ENCODE results near the gene C16orf78.

The C16orf78 gene

GRCh38 chr16:49373504-49373903 is at the start of gene C16orf78:
TSS of gene C16orf78 (plus strand) at chr16:49373804. CDS start at chr16:49373940, 136 bp downstream.
- H3K4me1 Mint-ChIP-seq (ENCODE audit: low read depth) = no peaks in the 10 kb centered on the region
- H3K9me3 Mint-ChIP-seq = no peaks in the 10 kb centered on the region
- peaks cover 2% of the 10 kb centered on the region for H3K27me3 Mint-ChIP-seq
- intact Hi-C loops (cut with micrococcal nuclease) = no loop called here
- no peak within 1 kb of the TSS for H3K27ac Mint-ChIP-seq
- no peak within 1 kb of the TSS for H3K4me3 Mint-ChIP-seq
- H3K36me3 Mint-ChIP-seq (ENCODE audit: low read depth) = no peaks in the 10 kb centered on the region

- Mint-ChIP-seq H3K4me3 (no peak overlapping the region), H3K27me3 (no peaks in the 10 kb centered on the region), H3K27ac (no peak overlapping the region), H3K36me3 (ENCODE audit: low read depth) (no peaks in the 10 kb centered on the region), H3K9me3 (peaks cover 9% of the 10 kb centered on the region), H3K4me1 (ENCODE audit: low read depth) (no peaks in the 10 kb centered on the region)
- intact Hi-C loops (cut with micrococcal nuclease) = no loop called here
Observed at GRCh38 chr16:49324703-49325102, 48.9 kb upstream of the C16orf78 start.

- no peaks in the 10 kb centered on the region for H3K9me3 Mint-ChIP-seq
- intact Hi-C loops (cut with micrococcal nuclease) = no loop called here
- no peaks in the 10 kb centered on the region for H3K36me3 Mint-ChIP-seq (ENCODE audit: low read depth)
- H3K27ac Mint-ChIP-seq = no peak overlapping the region
- no peak overlapping the region for H3K4me3 Mint-ChIP-seq
- H3K27me3 Mint-ChIP-seq = no peaks in the 10 kb centered on the region
- no peaks in the 10 kb centered on the region for H3K4me1 Mint-ChIP-seq (ENCODE audit: low read depth)
Observed at GRCh38 chr16:49327466-49327865, 46.1 kb upstream of the C16orf78 start.

GRCh38 chr16:49328325-49328724 is 45.3 kb upstream of the C16orf78 start:
- no peaks in the 10 kb centered on the region for H3K4me1 Mint-ChIP-seq (ENCODE audit: low read depth)
- no peaks in the 10 kb centered on the region for H3K27me3 Mint-ChIP-seq
- no peaks in the 10 kb centered on the region for H3K36me3 Mint-ChIP-seq (ENCODE audit: low read depth)
- intact Hi-C loops (cut with micrococcal nuclease) = no loop called here
- no peaks in the 10 kb centered on the region for H3K9me3 Mint-ChIP-seq
- no peak overlapping the region for H3K4me3 Mint-ChIP-seq
- H3K27ac Mint-ChIP-seq = no peak overlapping the region

GRCh38 chr16:49330562-49331201 is 42.9 kb upstream of the C16orf78 start:
- no peak overlapping the region for H3K27ac Mint-ChIP-seq
- H3K36me3 Mint-ChIP-seq (ENCODE audit: low read depth) = no peaks in the 10 kb centered on the region
- no peaks in the 10 kb centered on the region for H3K9me3 Mint-ChIP-seq
- intact Hi-C loops (cut with micrococcal nuclease) = no loop called here
- H3K4me3 Mint-ChIP-seq = no peak overlapping the region
- no peaks in the 10 kb centered on the region for H3K27me3 Mint-ChIP-seq
- no peaks in the 10 kb centered on the region for H3K4me1 Mint-ChIP-seq (ENCODE audit: low read depth)

GRCh38 chr16:49332589-49333258 is 40.9 kb upstream of the C16orf78 start:
- no peaks in the 10 kb centered on the region for H3K36me3 Mint-ChIP-seq (ENCODE audit: low read depth)
- no peaks in the 10 kb centered on the region for H3K4me1 Mint-ChIP-seq (ENCODE audit: low read depth)
- H3K4me3 Mint-ChIP-seq = no peak overlapping the region
- intact Hi-C loops (cut with micrococcal nuclease) = no loop called here
- H3K27ac Mint-ChIP-seq = no peak overlapping the region
- no peaks in the 10 kb centered on the region for H3K9me3 Mint-ChIP-seq
- H3K27me3 Mint-ChIP-seq = no peaks in the 10 kb centered on the region

- Mint-ChIP-seq H3K4me3 (no peak overlapping the region), H3K9me3 (no peaks in the 10 kb centered on the region), H3K4me1 (ENCODE audit: low read depth) (no peaks in the 10 kb centered on the region), H3K36me3 (ENCODE audit: low read depth) (no peaks in the 10 kb centered on the region), H3K27me3 (no peaks in the 10 kb centered on the region), H3K27ac (no peak overlapping the region)
- intact Hi-C loops (cut with micrococcal nuclease) = no loop called here
Observed at GRCh38 chr16:49333259-49333597, 40.4 kb upstream of the C16orf78 start.

GRCh38 chr16:49335828-49336227 is 37.8 kb upstream of the C16orf78 start:
- intact Hi-C loops (cut with micrococcal nuclease) = no loop called here

GRCh38 chr16:49336581-49336980 is 37.0 kb upstream of the C16orf78 start:
- H3K27me3 Mint-ChIP-seq = peaks cover 2% of the 10 kb centered on the region
- no peaks in the 10 kb centered on the region for H3K9me3 Mint-ChIP-seq
- intact Hi-C loops (cut with micrococcal nuclease) = no loop called here
- no peaks in the 10 kb centered on the region for H3K4me1 Mint-ChIP-seq (ENCODE audit: low read depth)
- H3K4me3 Mint-ChIP-seq = no peak overlapping the region
- H3K27ac Mint-ChIP-seq = no peak overlapping the region
- no peaks in the 10 kb centered on the region for H3K36me3 Mint-ChIP-seq (ENCODE audit: low read depth)

More at GRCh38 chr16:49335828-49336227, 37.8 kb upstream of the C16orf78 start:
- H3K4me3 Mint-ChIP-seq = no peak overlapping the region
- no peaks in the 10 kb centered on the region for H3K9me3 Mint-ChIP-seq
- H3K36me3 Mint-ChIP-seq (ENCODE audit: low read depth) = no peaks in the 10 kb centered on the region
- peaks cover 2% of the 10 kb centered on the region for H3K27me3 Mint-ChIP-seq
- no peak overlapping the region for H3K27ac Mint-ChIP-seq
- no peaks in the 10 kb centered on the region for H3K4me1 Mint-ChIP-seq (ENCODE audit: low read depth)

- intact Hi-C loops (cut with micrococcal nuclease) = no loop called here
- no peak overlapping the region for H3K27ac Mint-ChIP-seq
- H3K4me1 Mint-ChIP-seq (ENCODE audit: low read depth) = no peaks in the 10 kb centered on the region
- H3K36me3 Mint-ChIP-seq (ENCODE audit: low read depth) = no peaks in the 10 kb centered on the region
- H3K27me3 Mint-ChIP-seq = peaks cover 2% of the 10 kb centered on the region
- H3K9me3 Mint-ChIP-seq = no peaks in the 10 kb centered on the region
- H3K4me3 Mint-ChIP-seq = no peak overlapping the region
Observed at GRCh38 chr16:49337814-49338350, 35.7 kb upstream of the C16orf78 start.

GRCh38 chr16:49338611-49339265 is 34.9 kb upstream of the C16orf78 start:
- Mint-ChIP-seq H3K27ac (no peak overlapping the region), H3K9me3 (no peaks in the 10 kb centered on the region), H3K4me3 (no peak overlapping the region), H3K27me3 (peaks cover 2% of the 10 kb centered on the region), H3K4me1 (ENCODE audit: low read depth) (no peaks in the 10 kb centered on the region), H3K36me3 (ENCODE audit: low read depth) (no peaks in the 10 kb centered on the region)
- intact Hi-C loops (cut with micrococcal nuclease) = no loop called here

- Mint-ChIP-seq H3K4me1 (ENCODE audit: low read depth) (no peaks in the 10 kb centered on the region), H3K27me3 (peaks cover 2% of the 10 kb centered on the region), H3K9me3 (no peaks in the 10 kb centered on the region), H3K36me3 (ENCODE audit: low read depth) (no peaks in the 10 kb centered on the region), H3K27ac (no peak overlapping the region), H3K4me3 (no peak overlapping the region)
- intact Hi-C loops (cut with micrococcal nuclease) = no loop called here
Observed at GRCh38 chr16:49340466-49340865, 33.1 kb upstream of the C16orf78 start.

GRCh38 chr16:49341706-49342105 is 31.9 kb upstream of the C16orf78 start:
- H3K27ac Mint-ChIP-seq = no peak overlapping the region
- no peaks in the 10 kb centered on the region for H3K9me3 Mint-ChIP-seq
- intact Hi-C loops (cut with micrococcal nuclease) = no loop called here
- H3K4me3 Mint-ChIP-seq = no peak overlapping the region
- no peaks in the 10 kb centered on the region for H3K36me3 Mint-ChIP-seq (ENCODE audit: low read depth)
- no peaks in the 10 kb centered on the region for H3K4me1 Mint-ChIP-seq (ENCODE audit: low read depth)
- H3K27me3 Mint-ChIP-seq = peaks cover 2% of the 10 kb centered on the region

Measured in dendritic cell treated with granulocyte-macrophage colony-stimulating factor and Interleukin-4, amounts not matched to agents 40 ng/mL and 50 ng/mL, for 4 days (primary cell).